Esophagus squamous epithelium (tissue), 5 donors: ENCODE results near the gene ADAMTS12. TPM values are rescaled to one million over a fixed set of nuclear protein-coding genes. Genes with fewer than 3 reads are reported as not detected.

ENCODE experiments used
- DNase-seq: peaks from one replicate; lab custom pipeline; 2025; lab: John Stamatoyannopoulos, UW
- H3K27ac ChIP-seq, 4 donors: fragments of 200-600 bp; sonication (generic); one replicate each; pipeline ENCODE4 v1.5.1; 2016 to 2019; ENCODE audit warnings: mild to moderate bottlenecking in 1 of 4
- H3K27me3 ChIP-seq, 4 donors: fragments of 200-600 bp; sonication (generic); 1 replicate in 3 of 4; 2 replicates in 1 of 4; pipeline versions ENCODE4 v1.5.1 to v1.6.0; 2017 to 2021; ENCODE audit warnings: antibody characterized with exemption in 1 of 4
- H3K36me3 ChIP-seq, 3 donors: fragments of 200-600 bp; sonication (generic); one replicate each; pipeline ENCODE4 v1.5.1; 2016 to 2019
- H3K4me1 ChIP-seq, 3 donors: fragments of 200-600 bp; sonication (generic); one replicate each; pipeline ENCODE4 v1.5.1; 2017 to 2019
- H3K4me3 ChIP-seq, 4 donors: fragments of 200-600 bp; sonication (generic); 1 replicate in 3 of 4; 2 replicates in 1 of 4; pipeline ENCODE4 v1.5.1; 2016 to 2019; ENCODE audit warnings: mild to moderate bottlenecking in 2 of 4, moderate library complexity in 1 of 4
- H3K9me3 ChIP-seq, 3 donors: fragments of 200-600 bp; sonication (generic); one replicate each; pipeline ENCODE4 v1.5.1; 2016 to 2019
- CTCF ChIP-seq, 6 experiments: fragments of 450-650 bp in 4 of 6; fragments of 200-600 bp in 2 of 6; sonication (generic) in 2 of 6; IDR thresholded peaks; one replicate each; pipeline ENCODE4 v1.5.1; 2016 to 2019; ENCODE audit warnings: antibody characterized with exemption in 6 of 6, mild to moderate bottlenecking in 4 of 6, moderate library complexity in 4 of 6
- POLR2A ChIP-seq, 4 donors: fragments of 450-650 bp; IDR thresholded peaks; one replicate each; pipeline ENCODE4 v1.6.1; 2017; ENCODE audit warnings: antibody characterized with exemption in 4 of 4, mild to moderate bottlenecking in 4 of 4, moderate library complexity in 3 of 4
- WGBS, 2 donors: methylation state at CpG; one replicate each; pipeline ENCODE4 v1.1.5; 2018; 5-methylcytosine and 5-hydroxymethylcytosine counted together
- intact Hi-C: fragments of 100-400 bp; cut with DNase I; formaldehyde crosslinking; loops from one replicate; pipeline ENCODE4 v1.15.0; 2022
- total RNA-seq, 4 donors: library from RNA; depleted of rRNA; stranded (reverse); fragments of >200 nt; gene quantifications; one replicate each; pipeline ENCODE4 v1.1.0, GENCODE V29; 2016
- donor health status: DM: yes; HTN: yes; CAD: no.

ADAMTS12 gene
- total RNA-seq, 4 donors from 2014 or later = 0.73 to 1.3 (median 0.76) TPM; not detected in 1

- Histone ChIP-seq H3K27ac (no peak overlapping the region), H3K36me3 (no peaks in the 10 kb centered on the region), H3K9me3 (no peaks in the 10 kb centered on the region), H3K27me3 (no peaks in the 10 kb centered on the region), H3K4me3 (no peak overlapping the region), H3K4me1 (peaks cover 0 to 3% (median 0%) of the 10 kb centered on the region in 3 donors)
- TF ChIP-seq POLR2A (IDR thresholded peaks at IDR 0.05) = no peak
- no peak for TF ChIP-seq CTCF (IDR thresholded peaks at IDR 0.05)
- intact Hi-C loops = no loop called here
- WGBS, 2 donors = 46 to 57% methylated on average over 8 of the region's 8 CpGs
- DNase-seq = no peak
Observed at GRCh38 chr5:33608344-33609041, 283.3 kb downstream of the ADAMTS12 start.

GRCh38 chr5:33604503-33604902, 287.3 kb downstream of the ADAMTS12 start:
- TF ChIP-seq POLR2A (IDR thresholded peaks at IDR 0.05) (no peak), CTCF (IDR thresholded peaks at IDR 0.05) (no peak)
- no peaks in the 10 kb centered on the region for H3K27me3 ChIP-seq
- peaks cover 0 to 9% (median 0%) of the 10 kb centered on the region in 3 donors for H3K4me1 ChIP-seq
- H3K9me3 ChIP-seq = no peaks in the 10 kb centered on the region
- no peak for DNase-seq
- H3K36me3 ChIP-seq = no peaks in the 10 kb centered on the region
- intact Hi-C loops = no loop called here
- WGBS, 2 donors = 92 to 96% methylated on average over 2 of the region's 2 CpGs
- H3K27ac ChIP-seq = no peak overlapping the region
- H3K4me3 ChIP-seq = no peak overlapping the region

GRCh38 chr5:33601881-33602280, 289.9 kb downstream of the ADAMTS12 start:
- H3K36me3 ChIP-seq = no peaks in the 10 kb centered on the region
- no peaks in the 10 kb centered on the region for H3K27me3 ChIP-seq
- WGBS, 2 donors = 66 to 74% methylated on average over 3 of the region's 3 CpGs
- H3K4me3 ChIP-seq = no peak overlapping the region
- H3K4me1 ChIP-seq = peaks cover 0 to 9% (median 0%) of the 10 kb centered on the region in 3 donors
- DNase-seq = no peak
- H3K27ac ChIP-seq = no peak overlapping the region
- H3K9me3 ChIP-seq = no peaks in the 10 kb centered on the region
- intact Hi-C loops = no loop called here
- TF ChIP-seq POLR2A (IDR thresholded peaks at IDR 0.05) (no peak), CTCF (IDR thresholded peaks at IDR 0.05) (no peak)

- no peaks in the 10 kb centered on the region for H3K4me1 ChIP-seq
- intact Hi-C loops = loop anchor here (10.0 kb wide), 1 partner anchor 329 kb away; no protein-coding TSS in a partner anchor
- 58 to 77% methylated on average over 4 of the region's 4 CpGs for WGBS, 2 donors
- no peaks in the 10 kb centered on the region for H3K27me3 ChIP-seq
- DNase-seq = no peak
- no peaks in the 10 kb centered on the region for H3K36me3 ChIP-seq
- H3K9me3 ChIP-seq = no peaks in the 10 kb centered on the region
- no peak overlapping the region for H3K4me3 ChIP-seq
- TF ChIP-seq CTCF (IDR thresholded peaks at IDR 0.05) (no peak), POLR2A (IDR thresholded peaks at IDR 0.05) (no peak)
- no peak overlapping the region for H3K27ac ChIP-seq
Observed at GRCh38 chr5:33595303-33595702, 296.5 kb downstream of the ADAMTS12 start.

- WGBS, 2 donors = 59 to 72% methylated on average over 4 of the region's 4 CpGs
- no peaks in the 10 kb centered on the region for H3K9me3 ChIP-seq
- TF ChIP-seq CTCF (IDR thresholded peaks at IDR 0.05) (no peak), POLR2A (IDR thresholded peaks at IDR 0.05) (no peak)
- H3K4me1 ChIP-seq = no peaks in the 10 kb centered on the region
- no peaks in the 10 kb centered on the region for H3K36me3 ChIP-seq
- intact Hi-C loops = loop anchor here (10.0 kb wide), 1 partner anchor 331 kb away; no protein-coding TSS in a partner anchor
- H3K27me3 ChIP-seq = no peaks in the 10 kb centered on the region
- no peak overlapping the region for H3K4me3 ChIP-seq
- H3K27ac ChIP-seq = no peak overlapping the region
- DNase-seq = no peak
Observed at GRCh38 chr5:33594006-33594405, 297.8 kb downstream of the ADAMTS12 start.
